Central memory CD8-positive, alpha-beta T cell (primary cell): ENCODE results near the gene KIF2A.

Experiments used
- ATAC-seq: fragments of 150-1000 bp; cut with Tn5 transposase; replicated peaks from 2 replicates; pipeline ENCODE4 v1.10.0; 2022; ENCODE audit warnings: mild to moderate bottlenecking, moderate FRiP score, moderate number of reproducible peaks; ENCODE audit not compliant: poor library complexity, severe bottlenecking; ENCODE audit errors: extremely low read depth
- DNase-seq, 2 donors: peaks; one replicate each; pipeline ENCODE4 v3.0.0; 2021; ENCODE audit warnings: low spot score in 2 of 2
- H3K27ac Mint-ChIP-seq: one replicate; pipeline ENCODE4 v1.8.0; 2022; ENCODE audit warnings: low read depth, mild to moderate bottlenecking, moderate library complexity, mixed read lengths
- H3K27me3 Mint-ChIP-seq: one replicate; pipeline ENCODE4 v1.8.0; 2022; ENCODE audit warnings: mixed read lengths
- H3K36me3 Mint-ChIP-seq: one replicate; pipeline ENCODE4 v1.8.0; 2022; ENCODE audit warnings: mild to moderate bottlenecking, moderate library complexity, mixed read lengths; ENCODE audit not compliant: insufficient read depth
- H3K4me1 Mint-ChIP-seq: one replicate; pipeline ENCODE4 v1.8.0; 2022; ENCODE audit warnings: mixed read lengths
- H3K4me3 Mint-ChIP-seq: one replicate; pipeline ENCODE4 v1.8.0; 2022; ENCODE audit warnings: mild to moderate bottlenecking, moderate library complexity, mixed read lengths
- H3K9me3 Mint-ChIP-seq: one replicate; pipeline ENCODE4 v1.8.0; 2022; ENCODE audit warnings: mixed read lengths

KIF2A gene

GRCh38 chr5:62421414-62421813, 115.4 kb downstream of the KIF2A start:
- H3K27ac Mint-ChIP-seq, result no peak overlapping the region
- H3K36me3 Mint-ChIP-seq, result peaks cover 8% of the 10 kb centered on the region
- DNase-seq (no peak), ATAC-seq (no peak)
- H3K27me3 Mint-ChIP-seq, result no peaks in the 10 kb centered on the region
- H3K4me3 Mint-ChIP-seq, result no peak overlapping the region
- peaks cover 26% of the 10 kb centered on the region for H3K4me1 Mint-ChIP-seq
- H3K9me3 Mint-ChIP-seq, result no peaks in the 10 kb centered on the region

- Mint-ChIP-seq H3K27ac (no peak overlapping the region), H3K36me3 (peaks cover 2% of the 10 kb centered on the region), H3K4me1 (peaks cover 13% of the 10 kb centered on the region), H3K27me3 (no peaks in the 10 kb centered on the region), H3K9me3 (no peaks in the 10 kb centered on the region), H3K4me3 (no peak overlapping the region)
- ATAC-seq (no peak), DNase-seq (no peak)
These were observed 118.8 kb downstream of the KIF2A start for GRCh38 chr5:62424763-62425162.

GRCh38 chr5:62431735-62432620, 126.0 kb downstream of the KIF2A start:
- H3K9me3 Mint-ChIP-seq, result no peaks in the 10 kb centered on the region
- peaks cover 4% of the 10 kb centered on the region for H3K36me3 Mint-ChIP-seq
- peaks cover 34% of the 10 kb centered on the region for H3K4me1 Mint-ChIP-seq
- ATAC-seq (no peak), DNase-seq (no peak)
- no peak overlapping the region for H3K27ac Mint-ChIP-seq
- no peaks in the 10 kb centered on the region for H3K27me3 Mint-ChIP-seq
- no peak overlapping the region for H3K4me3 Mint-ChIP-seq

- H3K4me3 Mint-ChIP-seq, result no peak overlapping the region
- no peaks in the 10 kb centered on the region for H3K9me3 Mint-ChIP-seq
- peak overlapping the region; percentile 44 for H3K27ac Mint-ChIP-seq
- ATAC-seq, result no peak
- peaks cover 33% of the 10 kb centered on the region for H3K4me1 Mint-ChIP-seq
- H3K27me3 Mint-ChIP-seq, result no peaks in the 10 kb centered on the region
- no peak for DNase-seq
- peaks cover 4% of the 10 kb centered on the region for H3K36me3 Mint-ChIP-seq
These were observed 126.6 kb downstream of the KIF2A start for GRCh38 chr5:62432621-62433064.
